Mesendoderm (in vitro differentiated cells): ENCODE results near the gene RECK.
A peak's percentile ranks its signal among the peaks of the same experiment; 100 is the strongest.

Experiments
- DNase-seq: peaks from one replicate; pipeline ENCODE4 v3.0.0; 2013
- H2AK5ac ChIP-seq: 2 replicates; pipeline ENCODE4 v1.6.1; 2013; ENCODE audit warnings: low read length, inconsistent platforms
- H2BK120ac ChIP-seq: 2 replicates; pipeline ENCODE4 v1.6.1; 2013; ENCODE audit warnings: low read depth, mild to moderate bottlenecking, low read length, moderate library complexity, mixed read lengths
- H2BK15ac ChIP-seq: replicated peaks from 2 replicates; pipeline ENCODE4 v1.6.1; 2013; ENCODE audit warnings: low read depth, mild to moderate bottlenecking, moderate library complexity
- H2BK5ac ChIP-seq: 2 replicates; pipeline ENCODE4 v1.6.1; 2013; ENCODE audit warnings: low read length, inconsistent platforms
- H3K18ac ChIP-seq: 2 replicates; pipeline ENCODE4 v1.6.1; 2013; ENCODE audit warnings: mild to moderate bottlenecking, low read length, mixed read lengths
- H3K23ac ChIP-seq: one replicate; pipeline ENCODE4 v1.6.1; 2013; ENCODE audit warnings: low read length
- H3K27ac ChIP-seq: 2 replicates; pipeline ENCODE4 v1.5.1; 2013; ENCODE audit warnings: low read depth, mild to moderate bottlenecking, inconsistent platforms, low read length, moderate library complexity
- H3K27me3 ChIP-seq: 2 replicates; pipeline ENCODE4 v1.6.1; 2013; ENCODE audit warnings: low read length, control low read depth, mild to moderate bottlenecking, inconsistent platforms; ENCODE audit not compliant: insufficient read depth, poor library complexity
- H3K36me3 ChIP-seq: 2 replicates; pipeline ENCODE4 v1.6.1; 2013; ENCODE audit warnings: low read length, inconsistent platforms; ENCODE audit not compliant: control insufficient read depth, insufficient read depth
- H3K4ac ChIP-seq: one replicate; pipeline ENCODE4 v1.6.1; 2013; ENCODE audit warnings: low read depth, mild to moderate bottlenecking, low read length, moderate library complexity
- H3K4me1 ChIP-seq: 2 replicates; pipeline ENCODE4 v1.6.1; 2013; ENCODE audit warnings: low read depth, low read length, inconsistent platforms; ENCODE audit not compliant: control insufficient read depth
- H3K4me2 ChIP-seq: 2 replicates; pipeline ENCODE4 v1.6.1; 2013; ENCODE audit warnings: low read length
- H3K4me3 ChIP-seq: 2 replicates; pipeline ENCODE4 v1.5.1; 2013; ENCODE audit warnings: mild to moderate bottlenecking, low read length
- H3K56ac ChIP-seq: one replicate; pipeline ENCODE4 v1.6.1; 2013; ENCODE audit warnings: low read length
- H3K79me1 ChIP-seq: 2 replicates; pipeline ENCODE4 v1.6.1; 2013; ENCODE audit warnings: low read length, inconsistent platforms
- H3K79me2 ChIP-seq: 2 replicates; pipeline ENCODE4 v1.6.1; 2013; ENCODE audit warnings: mild to moderate bottlenecking, low read length; ENCODE audit not compliant: control insufficient read depth, insufficient read depth
- H3K9ac ChIP-seq: 2 replicates; pipeline ENCODE4 v1.6.1; 2013; ENCODE audit warnings: low read length, inconsistent platforms
- H4K5ac ChIP-seq: one replicate; pipeline ENCODE4 v1.6.1; 2013; ENCODE audit warnings: low read length
- H4K8ac ChIP-seq: one replicate; pipeline ENCODE4 v1.6.1; 2013; ENCODE audit warnings: low read depth, mild to moderate bottlenecking, control low read depth, low read length, moderate library complexity
- WGBS: extraction: QIAGEN DNeasy Blood & Tissue Kit; methylation state at CpG from one replicate; pipeline ENCODE4 v1.1.7; 2013; ENCODE audit warnings: low lambda C conversion rate, missing lambda C conversion rate; ENCODE audit not compliant: insufficient coverage; ENCODE audit errors: extremely low coverage; 5-methylcytosine and 5-hydroxymethylcytosine counted together

Gene RECK

DNA sequence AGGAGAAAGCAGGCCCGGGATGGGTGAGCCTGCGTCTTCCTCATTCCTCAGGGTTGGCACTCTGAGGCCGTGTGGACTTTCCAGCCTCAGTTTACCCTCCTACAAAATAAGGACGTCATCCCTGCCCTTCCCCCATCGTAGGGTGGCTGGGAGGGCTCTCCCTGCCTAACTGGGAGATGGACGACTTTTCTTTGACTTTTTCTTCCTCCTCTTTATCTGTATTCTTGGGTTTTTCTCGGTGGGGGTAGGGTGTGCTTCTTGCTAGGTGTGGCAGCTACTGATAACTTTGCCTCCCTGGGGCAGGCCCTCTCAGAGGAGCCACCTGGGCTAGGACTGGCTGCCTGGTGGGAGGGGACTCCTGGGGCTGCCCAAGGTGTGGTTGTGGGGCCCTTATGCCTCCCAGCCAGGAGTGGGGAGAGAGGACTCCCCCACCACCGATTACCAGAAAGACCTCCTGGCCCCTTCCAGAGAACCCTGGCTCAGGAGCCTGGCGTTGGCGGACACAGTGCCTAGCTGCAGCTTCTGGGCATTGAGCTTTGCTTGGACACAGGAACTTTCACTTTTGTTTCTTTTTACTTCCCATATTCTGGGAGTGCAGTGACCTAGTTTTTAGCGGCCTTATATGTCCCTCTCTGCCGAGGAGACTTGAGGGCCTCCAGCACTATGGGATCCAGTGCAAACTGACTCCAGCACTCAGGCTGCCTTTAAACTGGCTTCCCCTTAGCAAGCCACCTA, 106.0 kb downstream of the RECK start:
- no peak overlapping the region for H2BK5ac ChIP-seq
- H3K79me1 ChIP-seq, result peaks cover 7% of the 10 kb centered on the region
- H3K56ac ChIP-seq, result peak overlapping the region; percentile 43
- H3K18ac ChIP-seq, result no peak overlapping the region
- H3K4ac ChIP-seq, result no peak overlapping the region
- H3K79me2 ChIP-seq, result peaks cover 3% of the 10 kb centered on the region
- H4K8ac ChIP-seq, result no peak overlapping the region
- no peaks in the 10 kb centered on the region for H3K36me3 ChIP-seq
- H3K27ac ChIP-seq, result no peak overlapping the region
- H4K5ac ChIP-seq, result no peak overlapping the region
- no peak overlapping the region for H2BK120ac ChIP-seq
- peaks cover 4% of the 10 kb centered on the region for H3K4me1 ChIP-seq
- WGBS, result no CpG with 5 or more reads among the region's 12 CpGs
- no peak overlapping the region for H3K4me3 ChIP-seq
- no peak overlapping the region for H3K4me2 ChIP-seq
- H3K27me3 ChIP-seq, result peaks cover 1% of the 10 kb centered on the region
- H2AK5ac ChIP-seq, result no peak overlapping the region
- H3K9ac ChIP-seq, result no peak overlapping the region
- no peak for DNase-seq
- H2BK15ac ChIP-seq, result no peak overlapping the region
- H3K23ac ChIP-seq, result no peak overlapping the region

DNA sequence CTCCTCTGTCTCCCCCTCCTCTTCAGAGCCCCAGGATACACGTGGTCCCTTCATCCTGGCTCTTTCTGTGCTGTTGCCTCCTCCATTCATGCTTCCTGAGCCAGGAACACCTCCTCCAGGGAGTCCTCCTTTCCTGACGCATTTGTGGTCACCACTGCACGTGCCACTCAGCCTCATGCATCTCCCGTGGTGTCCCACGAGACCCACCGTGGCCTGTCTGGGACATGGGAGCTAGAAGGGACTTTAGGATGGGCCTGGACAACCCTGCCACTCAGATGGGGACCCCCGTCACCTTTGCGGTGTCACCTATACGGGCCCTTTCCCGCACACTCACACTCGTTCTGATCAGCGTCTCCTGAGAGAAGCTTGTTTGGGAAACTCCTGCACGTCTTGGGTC, 106.5 kb downstream of the RECK start:
- Histone ChIP-seq H3K4me1 (peaks cover 2% of the 10 kb centered on the region), H3K56ac (peak overlapping the region; percentile 22), H3K23ac (no peak overlapping the region), H3K27ac (no peak overlapping the region), H4K8ac (no peak overlapping the region), H3K9ac (no peak overlapping the region), H2BK120ac (no peak overlapping the region), H4K5ac (no peak overlapping the region), H3K4me2 (no peak overlapping the region), H3K36me3 (no peaks in the 10 kb centered on the region), H2BK5ac (no peak overlapping the region), H3K4ac (no peak overlapping the region), H3K18ac (no peak overlapping the region), H3K79me1 (peaks cover 5% of the 10 kb centered on the region), H3K4me3 (no peak overlapping the region), H3K79me2 (peaks cover 3% of the 10 kb centered on the region), H2BK15ac (no peak overlapping the region), H2AK5ac (no peak overlapping the region), H3K27me3 (no peaks in the 10 kb centered on the region)
- no CpG with 5 or more reads among the region's 13 CpGs for WGBS
- DNase-seq, result no peak

DNA sequence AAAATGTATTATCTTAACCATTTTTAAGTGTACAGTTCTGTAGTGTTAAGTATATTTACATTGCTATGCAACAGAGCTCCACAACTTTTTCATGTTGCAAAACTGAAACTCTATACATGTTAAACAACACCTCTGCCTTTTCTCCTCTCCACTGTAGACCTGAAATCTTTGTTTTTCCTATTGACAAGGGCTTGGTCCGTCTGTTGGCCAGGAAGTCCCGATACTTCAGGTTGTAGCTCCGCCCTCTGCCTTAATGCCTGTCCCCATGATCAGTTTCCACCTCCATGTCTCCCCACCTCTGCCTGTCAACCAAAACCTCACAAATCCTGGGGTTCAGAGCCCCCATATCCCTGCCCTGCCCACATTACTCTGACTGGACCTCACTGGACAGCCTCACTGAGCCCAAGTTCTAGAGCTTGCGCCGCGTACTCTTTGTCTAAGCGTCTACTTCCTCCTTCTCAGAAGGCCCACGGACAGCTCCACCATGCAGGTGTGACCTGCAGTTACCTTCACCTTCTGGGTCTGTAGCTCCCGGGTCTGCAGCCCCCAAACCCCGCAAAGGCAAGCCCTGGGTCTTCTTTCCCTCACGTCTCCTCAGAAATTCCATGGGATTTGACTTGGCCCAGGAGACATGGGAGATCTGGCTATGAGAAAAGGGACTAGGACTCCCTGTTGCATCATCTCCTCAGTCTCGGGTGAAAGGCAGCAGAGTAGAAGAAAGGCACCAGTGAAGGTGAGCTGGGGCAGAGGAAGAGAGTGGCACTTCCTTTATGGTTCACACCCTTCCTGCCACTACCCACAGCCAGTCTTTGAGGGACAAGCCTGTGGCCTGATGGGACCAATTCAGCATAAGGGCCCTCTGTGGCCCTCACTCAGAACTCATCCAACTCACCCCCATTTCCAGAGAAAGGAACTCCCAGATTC, 107.9 kb downstream of the RECK start:
- no peak for DNase-seq
- no peak overlapping the region for H3K9ac ChIP-seq
- H3K36me3 ChIP-seq, result no peaks in the 10 kb centered on the region
- no peak overlapping the region for H3K27ac ChIP-seq
- H3K4me3 ChIP-seq, result no peak overlapping the region
- H2BK15ac ChIP-seq, result no peak overlapping the region
- H2BK120ac ChIP-seq, result no peak overlapping the region
- no peak overlapping the region for H3K56ac ChIP-seq
- no peak overlapping the region for H2BK5ac ChIP-seq
- no peak overlapping the region for H3K18ac ChIP-seq
- H4K5ac ChIP-seq, result no peak overlapping the region
- no peaks in the 10 kb centered on the region for H3K79me2 ChIP-seq
- H3K4me2 ChIP-seq, result no peak overlapping the region
- peaks cover 2% of the 10 kb centered on the region for H3K4me1 ChIP-seq
- H3K4ac ChIP-seq, result no peak overlapping the region
- no peak overlapping the region for H3K23ac ChIP-seq
- H3K79me1 ChIP-seq, result peaks cover 2% of the 10 kb centered on the region
- H2AK5ac ChIP-seq, result no peak overlapping the region
- no peak overlapping the region for H4K8ac ChIP-seq
- no CpG with 5 or more reads among the region's 12 CpGs for WGBS
- H3K27me3 ChIP-seq, result no peaks in the 10 kb centered on the region

DNA sequence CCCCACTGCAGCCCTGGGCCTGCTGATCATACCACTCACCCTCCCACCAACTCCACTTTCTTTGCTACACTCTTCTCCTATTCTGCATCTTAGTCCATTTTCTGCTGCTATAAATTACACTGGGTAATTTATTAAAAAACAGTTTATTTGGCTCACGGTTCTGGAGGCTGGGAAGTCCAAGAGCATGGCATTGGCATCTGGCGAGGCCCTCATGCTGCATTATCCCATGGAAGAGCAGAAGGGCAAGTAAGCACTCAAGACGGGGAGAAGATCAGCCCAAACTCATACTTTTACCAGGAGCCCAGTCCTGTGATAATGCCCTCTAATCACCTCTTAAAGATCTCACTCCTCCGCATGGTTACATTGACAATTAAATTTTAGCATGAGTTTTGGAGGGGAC, 109.3 kb downstream of the RECK start:
- H2BK5ac ChIP-seq, result no peak overlapping the region
- H3K9ac ChIP-seq, result no peak overlapping the region
- no CpG with 5 or more reads among the region's 4 CpGs for WGBS
- peaks cover 2% of the 10 kb centered on the region for H3K79me1 ChIP-seq
- H2BK15ac ChIP-seq, result no peak overlapping the region
- no peak overlapping the region for H2BK120ac ChIP-seq
- H3K79me2 ChIP-seq, result no peaks in the 10 kb centered on the region
- no peaks in the 10 kb centered on the region for H3K27me3 ChIP-seq
- no peak overlapping the region for H3K18ac ChIP-seq
- H3K4ac ChIP-seq, result no peak overlapping the region
- no peak overlapping the region for H2AK5ac ChIP-seq
- no peak overlapping the region for H4K8ac ChIP-seq
- H3K4me3 ChIP-seq, result no peak overlapping the region
- H3K36me3 ChIP-seq, result no peaks in the 10 kb centered on the region
- no peak overlapping the region for H4K5ac ChIP-seq
- H3K4me2 ChIP-seq, result no peak overlapping the region
- no peak overlapping the region for H3K27ac ChIP-seq
- no peak for DNase-seq
- peaks cover 2% of the 10 kb centered on the region for H3K4me1 ChIP-seq
- H3K23ac ChIP-seq, result no peak overlapping the region
- no peak overlapping the region for H3K56ac ChIP-seq

DNA sequence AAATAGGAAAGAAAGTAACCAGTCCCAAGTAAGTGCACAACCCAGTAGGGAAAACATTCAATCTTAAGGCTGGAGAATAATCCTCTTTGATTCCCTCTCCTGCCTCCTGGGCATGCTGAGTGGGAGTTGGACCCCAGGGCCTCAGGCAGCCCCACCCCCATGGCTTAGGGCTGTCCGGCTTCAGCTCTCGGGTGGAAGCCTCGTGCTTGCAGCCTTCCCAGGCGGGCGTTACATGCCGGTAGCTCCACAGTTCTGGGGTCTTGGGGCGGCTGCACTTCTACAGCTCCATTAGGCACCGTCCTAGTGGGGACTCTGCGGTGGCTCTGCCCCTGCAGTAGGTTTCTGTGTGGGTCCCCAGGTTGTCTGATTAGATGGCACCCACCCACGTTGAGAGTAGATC, 109.9 kb downstream of the RECK start:
- no peak overlapping the region for H2BK15ac ChIP-seq
- H2BK5ac ChIP-seq, result no peak overlapping the region
- no CpG with 5 or more reads among the region's 10 CpGs for WGBS
- no peak overlapping the region for H3K23ac ChIP-seq
- no peak overlapping the region for H3K27ac ChIP-seq
- H3K79me2 ChIP-seq, result no peaks in the 10 kb centered on the region
- no peak overlapping the region for H3K4me3 ChIP-seq
- no peak overlapping the region for H2BK120ac ChIP-seq
- no peaks in the 10 kb centered on the region for H3K27me3 ChIP-seq
- no peak overlapping the region for H3K4ac ChIP-seq
- H4K5ac ChIP-seq, result no peak overlapping the region
- no peak overlapping the region for H2AK5ac ChIP-seq
- H3K4me1 ChIP-seq, result peaks cover 2% of the 10 kb centered on the region
- no peak overlapping the region for H3K56ac ChIP-seq
- no peak overlapping the region for H3K4me2 ChIP-seq
- no peak overlapping the region for H3K9ac ChIP-seq
- no peak for DNase-seq
- H4K8ac ChIP-seq, result no peak overlapping the region
- H3K18ac ChIP-seq, result no peak overlapping the region
- peaks cover 2% of the 10 kb centered on the region for H3K79me1 ChIP-seq
- H3K36me3 ChIP-seq, result no peaks in the 10 kb centered on the region
